Measurements from ENCODE around the gene ANKRD63.

The ANKRD63 gene

GRCh38 chr15:40277471-40277870, 5.4 kb downstream of the ANKRD63 start:
- no peak for DNase-seq

- no peak for DNase-seq
Observed at GRCh38 chr15:40276927-40277326, 5.9 kb downstream of the ANKRD63 start.

- DNase-seq = no peak
Observed at GRCh38 chr15:40275954-40276353, 6.9 kb downstream of the ANKRD63 start.

- DNase-seq = no peak
Observed at GRCh38 chr15:40275523-40275922, 7.3 kb downstream of the ANKRD63 start.

GRCh38 chr15:40274350-40275274, 8.3 kb downstream of the ANKRD63 start:
- DNase-seq = peak; percentile 36 to 72 (median 61)

- no peak for DNase-seq
Observed at GRCh38 chr15:40273428-40273827, 9.4 kb downstream of the ANKRD63 start.

GRCh38 chr15:40272485-40273056, 10.3 kb downstream of the ANKRD63 start:
- peak in 1 of 3 experiments; percentile 2 for DNase-seq

GRCh38 chr15:40271685-40272484, 11.0 kb downstream of the ANKRD63 start:
- no peak for DNase-seq

- DNase-seq = no peak
Observed at GRCh38 chr15:40270246-40270995, 12.4 kb downstream of the ANKRD63 start.

GRCh38 chr15:40269604-40270003, 13.3 kb downstream of the ANKRD63 start:
- no peak for DNase-seq

- no peak for DNase-seq
Observed at GRCh38 chr15:40267670-40268069, 15.2 kb downstream of the ANKRD63 start.

GRCh38 chr15:40266828-40267304, 16.0 kb downstream of the ANKRD63 start:
- no peak for DNase-seq

GRCh38 chr15:40265875-40266274, 17.0 kb downstream of the ANKRD63 start:
- DNase-seq = no peak

GRCh38 chr15:40265355-40265754, 17.5 kb downstream of the ANKRD63 start:
- DNase-seq = no peak

- no peak for DNase-seq
Observed at GRCh38 chr15:40264321-40265153, 18.3 kb downstream of the ANKRD63 start.

- DNase-seq = no peak
Observed at GRCh38 chr15:40263024-40263754, 19.7 kb downstream of the ANKRD63 start.

- no peak for DNase-seq
Observed at GRCh38 chr15:40259021-40259420, 23.8 kb downstream of the ANKRD63 start.

- DNase-seq = no peak
Observed at GRCh38 chr15:40258544-40258943, 24.3 kb downstream of the ANKRD63 start.

- DNase-seq = no peak
Observed at GRCh38 chr15:40257656-40258450, 25.0 kb downstream of the ANKRD63 start.

- no peak for DNase-seq
Observed at GRCh38 chr15:40256638-40257235, 26.1 kb downstream of the ANKRD63 start.

All from NCI-H1417 (cell line).